ENCODE results near the gene SLC25A22.

The SLC25A22 gene

GRCh38 chr11:836274-836673, 38.2 kb upstream of the SLC25A22 start:
- DNase-seq, result no peak
- Mint-ChIP-seq H3K9me3 (no peaks in the 10 kb centered on the region), H3K4me1 (peaks cover 35% of the 10 kb centered on the region), H3K4me3 (no peak overlapping the region), H3K27me3 (ENCODE audit: low read depth, poor library complexity) (peaks cover 15% of the 10 kb centered on the region), H3K27ac (no peak overlapping the region), H3K36me3 (ENCODE audit: low read depth) (peaks cover 8% of the 10 kb centered on the region)
- no peak for TF ChIP-seq CTCF (IDR thresholded peaks at IDR 0.05)

- Mint-ChIP-seq H3K27ac (no peak overlapping the region), H3K9me3 (no peaks in the 10 kb centered on the region), H3K4me3 (peak overlapping the region; percentile 79), H3K27me3 (ENCODE audit: low read depth, poor library complexity) (peaks cover 28% of the 10 kb centered on the region), H3K36me3 (ENCODE audit: low read depth) (no peaks in the 10 kb centered on the region), H3K4me1 (peaks cover 27% of the 10 kb centered on the region)
- DNase-seq, result no peak
- no peak for TF ChIP-seq CTCF (IDR thresholded peaks at IDR 0.05)
Observed at GRCh38 chr11:834371-835316, 36.6 kb upstream of the SLC25A22 start.

GRCh38 chr11:833849-834311, 35.8 kb upstream of the SLC25A22 start:
- Mint-ChIP-seq H3K36me3 (ENCODE audit: low read depth) (no peaks in the 10 kb centered on the region), H3K4me1 (peaks cover 33% of the 10 kb centered on the region), H3K4me3 (peak overlapping the region; percentile 79), H3K27ac (no peak overlapping the region), H3K27me3 (ENCODE audit: low read depth, poor library complexity) (peaks cover 36% of the 10 kb centered on the region), H3K9me3 (no peaks in the 10 kb centered on the region)
- TF ChIP-seq CTCF (IDR thresholded peaks at IDR 0.05), result no peak
- no peak for DNase-seq

- H3K27ac Mint-ChIP-seq, result no peak overlapping the region
- H3K4me1 Mint-ChIP-seq, result peaks cover 40% of the 10 kb centered on the region
- peak; percentile 69 for DNase-seq
- no peaks in the 10 kb centered on the region for H3K36me3 Mint-ChIP-seq (ENCODE audit: low read depth)
- H3K9me3 Mint-ChIP-seq, result no peaks in the 10 kb centered on the region
- peaks cover 42% of the 10 kb centered on the region for H3K27me3 Mint-ChIP-seq (ENCODE audit: low read depth, poor library complexity)
- H3K4me3 Mint-ChIP-seq, result peak overlapping the region; percentile 79
- no peak for TF ChIP-seq CTCF (IDR thresholded peaks at IDR 0.05)
Observed at GRCh38 chr11:833114-833791, 35.2 kb upstream of the SLC25A22 start.

- H3K9me3 Mint-ChIP-seq, result no peaks in the 10 kb centered on the region
- peak; percentile 72 for DNase-seq
Observed at GRCh38 chr11:832529-833113, 34.5 kb upstream of the SLC25A22 start, which contains the start of gene CD151. TSS of gene CD151 (plus strand) at chr11:832952. CDS start at chr11:836070, 3,118 bp downstream.

More at GRCh38 chr11:832529-833113, 34.5 kb upstream of the SLC25A22 start, which contains the start of gene CD151:
- Mint-ChIP-seq H3K4me1 (peaks cover 46% of the 10 kb centered on the region), H3K27ac (no peak within 1 kb of the TSS), H3K4me3 (peak within 1 kb of the TSS; percentile 79), H3K27me3 (ENCODE audit: low read depth, poor library complexity) (peaks cover 49% of the 10 kb centered on the region), H3K36me3 (ENCODE audit: low read depth) (no peaks in the 10 kb centered on the region)
- no peak for TF ChIP-seq CTCF (IDR thresholded peaks at IDR 0.05)

All from nephron progenitor cell (in vitro differentiated cells).